ENCODE measurements around the gene C10orf71.
A peak's percentile ranks its signal among the peaks of the same experiment; 100 is the strongest.

C10orf71 gene

DNA sequence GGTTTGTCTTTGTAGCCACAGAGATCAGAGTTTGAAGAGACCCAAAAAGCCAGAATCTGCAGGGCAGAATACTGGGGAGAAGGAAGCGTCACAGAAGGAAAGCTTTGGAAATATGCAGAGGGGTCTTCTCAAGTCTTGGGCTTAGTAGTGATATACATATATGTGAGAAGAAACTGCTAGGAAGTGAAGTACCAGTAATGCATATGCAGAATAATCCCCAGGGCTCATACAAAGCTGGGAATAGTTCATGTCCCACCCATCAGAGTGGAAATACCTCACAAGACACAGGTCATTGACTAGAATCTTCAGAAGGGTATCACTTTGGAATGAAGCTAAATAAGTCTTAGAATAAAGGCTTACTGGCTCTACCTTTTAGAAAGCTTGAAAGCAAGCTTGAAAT is 39.6 kb downstream of the C10orf71 start:
- DNase-seq = no peak

DNA sequence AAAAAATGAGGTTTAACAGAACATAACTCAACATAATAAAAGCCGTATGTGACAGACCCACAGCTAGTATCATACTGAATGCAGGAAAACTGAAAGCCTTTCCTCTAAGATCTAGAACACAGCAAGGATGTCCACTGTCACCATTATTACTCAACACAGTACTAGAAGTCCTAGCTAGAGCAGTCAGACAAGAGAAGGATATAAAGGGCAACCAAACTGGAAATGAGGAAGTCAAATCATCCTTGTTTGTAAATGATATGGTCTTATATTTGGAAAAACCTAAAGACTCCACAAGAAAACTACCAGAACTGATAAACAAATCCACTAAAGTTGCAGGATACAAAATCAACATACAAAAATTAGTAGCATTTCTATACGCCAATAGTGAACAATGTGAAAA is 45.9 kb downstream of the C10orf71 start:
- no peak for DNase-seq

- DNase-seq = no peak
Observed at GRCh38 chr10:49347342-49347741, 48.4 kb downstream of the C10orf71 start.

DNA sequence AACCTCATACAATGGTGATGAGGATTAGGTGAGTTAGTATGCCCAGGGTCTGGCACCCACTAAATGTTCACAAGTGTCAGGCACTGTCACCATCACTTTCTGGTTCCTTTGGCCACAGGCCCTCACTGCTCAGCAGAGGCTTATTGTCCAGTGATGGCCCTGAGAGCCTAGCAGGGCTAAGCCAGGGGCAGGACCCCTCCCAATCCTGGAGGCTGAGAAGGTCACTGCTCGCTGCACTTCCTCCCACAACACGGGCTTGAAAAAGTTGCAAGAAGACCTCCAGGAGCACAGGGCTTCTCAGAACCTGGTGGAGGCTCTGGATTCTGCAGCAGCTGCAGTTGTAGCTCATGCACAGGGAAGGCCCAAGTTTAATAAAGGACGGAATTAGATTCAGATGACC is 48.9 kb downstream of the C10orf71 start:
- DNase-seq = no peak

DNA sequence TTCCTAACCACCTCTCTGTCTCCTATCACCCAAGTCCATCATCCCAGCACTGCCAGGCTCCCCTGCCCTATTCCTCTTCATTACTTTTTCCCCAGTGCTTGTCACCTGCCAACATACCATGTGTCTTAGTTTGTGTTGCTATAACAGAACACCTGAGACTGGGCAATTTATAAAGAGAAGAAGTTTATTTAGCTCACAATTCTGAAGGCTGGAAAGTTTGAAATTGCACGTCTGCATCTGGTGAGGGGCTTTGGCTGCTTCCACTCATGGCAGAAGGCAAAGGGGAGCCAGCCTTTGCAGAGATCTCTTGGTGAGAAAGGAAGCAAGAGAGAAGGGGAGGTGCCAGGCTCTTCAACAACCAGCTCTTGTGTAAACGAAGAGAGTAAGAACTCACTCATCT is 49.6 kb downstream of the C10orf71 start:
- DNase-seq = no peak

DNA sequence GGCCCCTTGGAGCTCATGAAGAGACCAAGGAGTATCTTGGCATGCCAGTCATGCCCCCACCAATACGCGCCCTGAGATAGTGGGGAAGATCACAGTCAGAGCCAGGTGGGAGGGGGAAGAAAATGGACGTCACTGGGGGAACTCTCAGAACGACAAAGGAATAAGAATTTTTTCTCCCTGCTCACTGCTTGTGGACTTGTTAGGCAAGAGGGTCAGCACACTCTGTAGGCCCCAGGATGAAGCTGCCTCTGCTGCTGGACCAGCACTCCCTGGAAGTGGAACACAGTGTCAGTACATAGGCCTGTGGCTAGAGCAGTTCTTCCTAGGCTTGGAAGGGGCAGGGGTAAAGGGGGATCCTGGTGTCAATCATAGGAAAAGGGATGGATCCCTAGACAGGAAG is 50.4 kb downstream of the C10orf71 start:
- no peak for DNase-seq

- DNase-seq = no peak
Observed at GRCh38 chr10:49350138-49350537, 51.2 kb downstream of the C10orf71 start.

DNA sequence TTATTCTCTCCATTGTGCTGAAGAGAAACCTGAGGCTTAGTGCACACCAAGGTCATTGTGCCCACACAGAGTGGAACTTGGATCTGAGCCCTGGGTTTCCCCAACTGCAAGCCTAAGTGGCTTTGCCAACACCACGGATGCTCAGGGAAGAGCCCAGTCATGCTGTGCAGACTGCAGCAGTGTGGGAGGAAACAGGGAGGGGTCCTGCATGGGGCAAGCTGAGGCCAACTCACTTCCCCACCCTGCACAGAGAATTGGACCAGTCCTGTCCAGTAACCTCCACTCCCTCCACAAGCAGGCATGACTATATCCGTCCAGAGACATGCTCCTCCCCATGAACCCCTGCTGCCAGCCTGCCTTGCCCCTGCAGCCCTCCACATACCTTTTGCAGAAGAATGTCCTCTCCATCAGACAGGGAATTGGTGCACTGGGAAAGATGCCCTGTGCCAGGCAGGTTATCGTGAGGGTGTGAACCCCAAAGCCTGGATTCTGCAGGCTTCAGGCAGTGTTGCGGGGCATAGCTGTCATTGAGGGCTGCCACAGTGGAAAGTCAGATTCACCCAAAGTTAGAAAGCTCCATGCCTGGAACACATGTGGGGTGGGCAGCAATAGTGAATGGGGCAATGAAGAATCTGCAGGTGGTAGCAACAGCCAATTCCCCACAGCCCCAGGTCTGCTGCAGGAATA is 52.0 kb downstream of the C10orf71 start:
- DNase-seq = no peak

GRCh38 chr10:49351669-49352068 is 52.7 kb downstream of the C10orf71 start:
- no peak for DNase-seq

- no peak for DNase-seq
Observed at GRCh38 chr10:49352323-49352722, 53.4 kb downstream of the C10orf71 start.

- no peak for DNase-seq
Observed at GRCh38 chr10:49353026-49353894, 54.3 kb downstream of the C10orf71 start.

DNA sequence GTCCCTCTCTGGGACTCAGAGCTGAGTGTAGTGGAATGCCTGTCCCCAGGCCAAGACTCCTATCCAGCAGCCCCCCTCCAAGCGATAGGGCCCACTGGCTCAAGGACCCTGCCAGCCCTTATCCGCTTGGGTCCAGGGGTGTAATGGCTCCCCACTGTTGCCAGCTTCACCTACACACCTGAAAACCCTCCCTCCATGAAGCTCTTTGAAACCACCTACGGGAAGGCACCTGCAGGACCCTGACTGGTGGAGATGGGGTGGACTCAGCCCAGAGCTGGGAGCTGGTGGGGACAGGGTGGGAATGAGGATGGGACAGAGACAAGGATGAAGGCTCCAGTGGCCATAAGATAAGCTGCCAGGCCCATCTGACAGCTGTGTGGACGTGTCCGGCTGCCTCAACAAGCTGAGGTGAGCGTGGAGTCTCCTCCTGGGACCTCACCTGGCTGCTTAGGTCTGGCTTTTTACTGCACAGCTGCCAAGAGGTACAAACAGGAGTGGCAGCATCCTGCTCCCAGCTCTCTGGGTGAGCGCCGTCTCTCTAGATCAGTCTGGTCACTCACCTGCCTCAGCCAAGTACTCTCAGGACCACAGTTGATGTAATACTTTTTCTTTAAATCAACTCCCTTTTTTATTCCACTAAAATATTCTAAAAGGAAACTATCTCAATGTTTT is 55.1 kb downstream of the C10orf71 start:
- no peak for DNase-seq

DNA sequence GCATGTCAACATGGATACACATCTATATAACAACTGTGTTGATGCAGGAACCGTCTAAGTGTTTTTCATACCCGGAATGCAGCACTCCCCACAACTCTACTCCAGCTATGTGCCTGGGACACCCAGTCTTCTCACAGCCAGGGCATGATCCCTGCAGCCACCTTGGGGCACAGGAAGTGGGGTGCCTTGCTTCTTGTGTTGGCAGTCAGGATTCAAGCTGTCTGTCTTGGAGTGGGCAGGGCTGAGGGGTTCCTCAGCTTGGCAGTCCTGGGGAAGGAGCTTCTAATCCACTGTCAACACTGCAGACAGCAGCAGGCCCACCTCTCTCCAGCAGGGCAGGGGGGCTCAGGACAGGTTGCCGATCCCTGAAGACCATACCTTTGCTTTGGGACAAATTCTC is 55.6 kb downstream of the C10orf71 start:
- DNase-seq = no peak

GRCh38 chr10:49355221-49355620 is 56.3 kb downstream of the C10orf71 start:
- DNase-seq = no peak

DNA sequence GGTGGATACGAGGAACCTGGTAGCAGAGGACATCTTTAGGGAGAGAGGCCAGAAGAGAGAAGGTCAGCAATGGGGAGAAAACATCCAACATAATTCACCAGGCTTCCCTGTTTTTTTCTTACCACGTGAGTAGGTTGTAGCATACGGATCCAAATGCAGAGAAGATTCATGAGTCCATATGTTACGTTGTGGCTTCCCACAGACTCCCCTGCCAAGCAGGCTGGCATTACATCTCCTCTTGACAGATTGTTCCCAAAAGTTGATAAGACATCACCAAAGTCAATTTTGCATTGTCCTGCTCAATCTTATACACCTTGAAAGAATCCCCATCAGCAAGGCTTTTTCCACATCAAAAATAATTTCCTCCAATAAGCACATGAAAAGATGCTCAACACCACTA is 57.2 kb downstream of the C10orf71 start:
- no peak for DNase-seq

GRCh38 chr10:49356944-49357343 is 58.0 kb downstream of the C10orf71 start:
- no peak for DNase-seq

DNA sequence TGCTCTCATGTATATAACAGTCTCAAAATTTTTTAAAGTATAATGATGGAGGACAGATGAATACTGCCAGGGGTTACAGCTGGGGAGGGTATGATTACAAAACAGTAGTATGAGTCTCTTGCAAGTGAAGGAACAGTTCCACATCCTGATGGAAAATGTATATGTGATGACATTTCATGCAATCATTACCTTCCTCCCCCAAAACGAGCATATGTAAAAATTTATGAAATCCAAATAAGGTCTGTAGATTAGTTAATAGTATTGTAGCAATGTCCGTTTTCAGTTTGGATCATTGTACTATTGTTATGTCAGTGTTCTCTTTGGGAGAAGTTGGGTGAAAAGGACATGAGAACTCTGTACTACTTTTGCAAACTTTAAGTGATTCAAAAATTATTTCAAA is 58.9 kb downstream of the C10orf71 start:
- DNase-seq = no peak

GRCh38 chr10:49359349-49360270 is 60.6 kb downstream of the C10orf71 start:
- DNase-seq = peak; percentile 22

DNA sequence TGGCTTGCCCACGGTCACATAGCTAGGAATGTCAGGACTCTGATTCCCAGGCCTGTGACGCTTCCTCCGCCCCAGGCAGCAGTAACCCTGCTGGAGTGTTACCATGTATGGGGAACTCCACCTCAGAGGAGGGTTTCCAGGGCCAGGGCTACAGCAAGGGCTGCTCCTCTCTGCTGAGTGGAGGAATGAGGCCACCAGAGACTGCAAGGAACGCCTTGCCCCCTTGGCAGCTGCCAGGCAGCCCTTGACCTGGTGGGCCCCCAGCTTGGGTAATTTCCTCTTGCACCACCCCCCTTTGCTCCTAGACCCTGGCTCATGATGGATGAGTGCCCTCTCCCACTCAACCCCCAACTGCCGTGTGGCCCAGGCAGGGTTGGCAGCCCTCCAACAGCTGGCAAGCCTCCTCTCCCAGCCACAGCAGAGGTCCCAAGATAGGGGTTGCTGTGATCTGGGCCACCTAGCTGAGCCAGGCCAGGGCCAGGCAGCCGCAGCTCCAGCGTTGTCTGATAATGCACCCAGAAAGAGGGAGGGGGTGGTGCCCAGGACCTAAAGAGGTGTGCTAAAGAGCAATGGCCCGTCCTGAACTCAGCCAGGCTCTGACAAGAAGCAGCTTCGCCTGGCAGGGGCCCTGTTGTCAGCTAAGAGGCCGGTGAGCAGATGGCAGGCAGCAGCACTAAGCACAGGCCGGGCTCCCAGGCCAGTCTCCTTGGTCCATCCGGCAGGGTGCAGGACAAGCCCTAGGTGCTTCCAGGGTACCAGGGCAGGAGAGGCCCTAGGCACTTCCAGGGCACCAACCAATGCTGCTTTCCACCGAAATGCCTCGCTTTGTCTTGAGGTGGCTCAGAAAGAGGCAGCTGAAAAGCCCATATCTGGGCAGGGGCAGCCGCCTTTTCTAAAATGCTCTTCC is 61.6 kb downstream of the C10orf71 start:
- DNase-seq = no peak

GRCh38 chr10:49361178-49361554 is 62.2 kb downstream of the C10orf71 start:
- no peak for DNase-seq

GRCh38 chr10:49361735-49362568 is 63.0 kb downstream of the C10orf71 start:
- no peak for DNase-seq
